NAMALWA (cell line): ENCODE results near the gene ZNF837.
"Not testable (repeated sequence)": the region's sequence is repeated elsewhere in the genome, so short reads cannot be mapped to it uniquely, and the experiment has no call there.

Source experiments
- DNase-seq: peaks from one replicate; pipeline ENCODE4 v3.0.0-alpha.2; 2015; ENCODE audit warnings: low spot score

Gene ZNF837

GRCh38 chr19:58380662-58381459 is at the start of gene ZNF837:
Gene ZNF837, minus strand, starts transcription at chr19:58381030. Its CDS starts 11,698 bp downstream, at chr19:58369332.
- peak; percentile 100 for DNase-seq

GRCh38 chr19:58429745-58430144 is 48.9 kb upstream of the ZNF837 start:
- DNase-seq: no peak

DNA sequence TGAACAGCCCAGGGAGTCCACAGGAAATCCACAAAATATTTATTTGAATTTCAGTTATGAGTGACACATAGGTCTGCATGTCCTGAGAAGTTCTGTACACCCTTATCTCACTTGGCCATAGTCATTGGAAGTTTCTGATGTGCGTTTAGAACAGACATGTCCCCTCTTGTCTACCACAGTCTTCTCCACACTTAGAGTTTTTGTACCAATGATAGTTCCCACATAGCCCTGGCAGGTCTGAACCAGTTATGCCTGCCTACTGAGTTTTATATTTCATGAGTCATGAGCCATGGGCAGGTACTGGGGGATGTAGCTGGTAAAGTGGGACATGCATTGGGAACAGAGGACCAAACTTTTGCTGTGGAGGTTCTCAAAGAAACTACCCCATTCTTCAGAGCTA is 47.8 kb upstream of the ZNF837 start:
- DNase-seq: no peak

DNA sequence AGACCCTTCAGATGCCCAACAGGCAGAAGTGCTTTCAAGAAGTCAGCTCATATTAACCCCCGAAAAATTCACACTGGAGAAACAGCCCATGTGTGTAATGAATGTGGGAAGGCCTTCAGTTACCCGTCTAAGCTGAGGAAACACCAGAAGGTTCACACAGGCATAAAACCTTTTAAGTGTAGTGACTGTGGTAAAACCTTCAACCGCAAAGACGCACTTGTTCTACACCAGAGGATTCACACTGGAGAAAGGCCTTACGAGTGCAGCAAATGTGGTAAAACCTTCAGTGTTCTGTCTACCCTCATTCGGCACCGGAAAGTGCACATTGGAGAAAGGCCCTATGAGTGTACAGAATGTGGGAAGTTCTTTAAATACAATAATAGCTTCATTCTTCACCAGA is 36.2 kb upstream of the ZNF837 start:
- no peak for DNase-seq

GRCh38 chr19:58416604-58417003 is 35.8 kb upstream of the ZNF837 start:
- DNase-seq: no peak

DNA sequence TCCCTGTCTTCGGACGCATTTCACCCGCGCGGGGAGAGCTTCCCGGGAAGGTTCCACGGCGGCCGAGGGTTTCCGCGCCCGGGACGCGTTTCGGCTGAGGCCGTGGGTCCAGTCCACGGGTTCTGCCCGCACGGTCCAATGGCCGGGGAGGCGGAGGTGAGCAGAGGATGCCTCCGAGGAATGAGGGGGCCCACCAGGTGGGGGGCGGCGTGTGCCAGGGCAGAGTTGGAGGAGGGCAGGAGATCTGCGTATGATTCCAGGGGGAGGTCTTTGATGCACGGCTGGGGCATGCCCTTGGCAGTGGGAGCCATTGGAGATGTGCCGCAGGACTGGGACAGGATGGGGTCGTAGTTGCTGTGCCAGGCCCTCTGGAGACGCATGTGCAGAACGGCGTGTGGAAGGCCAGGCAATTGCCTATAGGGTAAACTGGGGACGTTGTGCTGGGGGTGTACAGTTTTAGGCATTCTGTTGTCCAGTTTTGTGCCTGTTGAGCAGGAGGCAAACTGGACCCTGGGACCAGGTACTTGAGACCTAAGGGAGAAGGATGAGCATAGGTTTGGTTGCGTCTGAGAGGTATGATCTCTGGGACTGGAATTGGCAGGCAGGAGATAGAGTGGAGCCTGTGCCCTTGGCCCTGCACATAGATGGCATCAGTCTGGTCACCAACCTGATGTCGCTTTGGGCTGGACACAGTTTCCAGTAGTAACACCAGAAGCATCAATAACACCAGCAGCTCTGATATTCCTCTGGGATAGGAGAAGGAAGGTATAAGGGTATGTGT is 28.4 kb upstream of the ZNF837 start:
- DNase-seq: peak; percentile 41

DNA sequence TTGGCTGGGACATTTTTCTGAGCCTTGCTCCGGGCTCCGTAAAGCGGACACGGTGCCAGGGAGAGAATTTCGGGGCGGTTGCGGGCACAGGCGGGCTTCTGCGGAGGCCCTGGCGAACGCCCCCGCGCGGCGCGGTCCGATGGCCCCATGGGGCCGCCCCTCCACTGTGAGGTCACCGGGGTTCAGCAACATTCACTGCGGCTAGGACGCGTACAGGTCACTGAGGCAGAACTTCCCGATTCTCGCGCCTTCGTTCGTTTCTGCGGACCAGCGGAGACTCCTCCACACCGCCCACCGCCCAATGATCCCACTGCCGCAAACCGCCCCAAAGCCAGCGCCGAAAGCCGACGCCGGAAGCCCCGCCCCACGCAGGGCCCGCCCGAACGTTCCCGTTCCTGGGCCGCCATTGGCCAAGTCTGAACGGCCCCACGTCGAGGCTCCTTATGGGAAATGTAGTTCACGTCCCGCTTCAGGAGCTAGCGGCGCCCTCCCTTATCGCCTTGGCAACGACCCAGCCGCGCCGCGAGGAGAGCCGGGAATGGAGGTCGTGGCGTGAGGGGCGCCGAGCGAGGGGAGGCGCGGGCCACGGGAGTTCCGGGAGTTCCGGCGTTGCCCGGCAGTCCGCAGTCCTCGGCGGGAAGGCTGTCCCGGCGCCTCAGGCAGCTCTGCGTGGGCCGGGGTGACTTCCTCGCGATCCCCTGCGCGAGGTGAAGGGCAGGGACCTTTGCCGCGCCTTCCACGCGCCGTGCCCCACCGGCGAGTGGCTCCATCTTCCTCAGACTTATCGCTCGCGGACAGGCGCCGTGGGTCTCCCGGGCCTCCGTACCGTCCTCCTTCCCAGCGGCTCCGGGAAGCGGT is 27.6 kb upstream of the ZNF837 start, which contains the start of gene ZNF584:
ZNF584 (plus strand) TSS at position 498 of the 858 bp plus-strand sequence. CDS start 499 bp downstream, outside the sequence.
- peak; percentile 96 for DNase-seq

- no peak for DNase-seq
These were observed 26.9 kb upstream of the ZNF837 start for GRCh38 chr19:58407658-58408151.

DNA sequence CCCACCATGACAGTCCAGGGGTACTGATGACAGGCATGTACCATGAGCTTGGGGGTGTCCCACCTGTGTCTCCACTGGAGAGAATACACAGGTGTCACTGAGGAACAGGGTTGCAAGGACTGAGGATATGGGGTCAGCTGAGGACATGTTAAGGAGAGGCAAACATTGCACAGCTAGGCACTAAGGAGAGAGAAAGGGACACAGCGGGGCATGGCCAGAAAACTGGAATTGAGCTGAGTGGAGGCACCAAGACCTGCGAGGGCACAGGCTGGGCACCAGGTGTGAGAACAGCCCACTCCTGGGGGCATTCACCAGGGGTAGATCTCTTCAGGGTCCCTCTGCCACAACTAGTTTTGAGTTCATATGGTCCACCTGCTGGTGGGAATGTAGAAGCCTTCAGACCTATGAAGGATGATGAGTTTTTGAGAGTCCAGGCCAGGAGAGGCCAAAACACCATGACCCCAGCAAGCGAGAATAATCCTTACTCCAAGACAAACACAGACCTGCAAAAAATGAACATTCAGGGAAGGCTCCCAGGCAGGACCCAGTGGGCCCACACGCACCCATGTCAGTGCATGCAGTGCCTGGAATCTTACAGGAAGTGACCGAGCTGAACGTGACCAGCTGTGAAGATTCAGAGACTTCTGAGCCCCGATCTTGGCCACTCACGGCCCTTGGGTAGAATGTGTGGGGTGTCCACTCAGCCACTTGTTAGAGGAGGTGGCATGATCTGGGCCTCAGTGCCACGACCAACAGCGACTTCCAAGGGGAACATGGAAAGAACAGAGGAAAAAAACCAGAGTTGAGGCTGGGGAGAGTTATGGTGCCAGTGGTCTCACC is 26.2 kb upstream of the ZNF837 start:
- peak; percentile 59 for DNase-seq

DNA sequence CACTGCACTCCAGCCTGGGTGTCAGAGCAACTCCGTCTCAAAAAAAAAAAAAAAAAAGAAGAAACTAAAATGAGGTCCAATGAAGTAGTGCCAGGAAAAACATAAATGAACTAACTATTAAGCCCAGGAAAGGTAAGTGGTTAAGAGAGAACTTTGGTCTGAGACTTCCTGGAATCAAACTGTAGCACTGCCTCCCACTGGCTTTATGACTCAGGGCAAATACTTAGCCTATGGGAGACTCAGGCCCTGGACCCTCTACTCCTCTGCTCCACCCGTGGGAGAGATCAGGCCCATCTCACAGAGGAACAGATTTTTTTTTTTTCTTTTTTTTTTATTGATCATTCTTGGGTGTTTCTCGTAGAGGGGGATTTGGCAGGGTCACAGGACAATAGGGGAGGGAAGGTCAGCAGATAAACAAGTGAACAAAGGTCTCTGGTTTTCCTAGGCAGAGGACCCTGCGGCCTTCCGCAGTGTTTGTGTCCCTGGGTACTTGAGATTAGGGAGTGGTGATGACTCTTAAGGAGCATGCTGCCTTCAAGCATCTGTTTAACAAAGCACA is 23.2 kb upstream of the ZNF837 start:
- DNase-seq: not testable (repeated sequence)

DNA sequence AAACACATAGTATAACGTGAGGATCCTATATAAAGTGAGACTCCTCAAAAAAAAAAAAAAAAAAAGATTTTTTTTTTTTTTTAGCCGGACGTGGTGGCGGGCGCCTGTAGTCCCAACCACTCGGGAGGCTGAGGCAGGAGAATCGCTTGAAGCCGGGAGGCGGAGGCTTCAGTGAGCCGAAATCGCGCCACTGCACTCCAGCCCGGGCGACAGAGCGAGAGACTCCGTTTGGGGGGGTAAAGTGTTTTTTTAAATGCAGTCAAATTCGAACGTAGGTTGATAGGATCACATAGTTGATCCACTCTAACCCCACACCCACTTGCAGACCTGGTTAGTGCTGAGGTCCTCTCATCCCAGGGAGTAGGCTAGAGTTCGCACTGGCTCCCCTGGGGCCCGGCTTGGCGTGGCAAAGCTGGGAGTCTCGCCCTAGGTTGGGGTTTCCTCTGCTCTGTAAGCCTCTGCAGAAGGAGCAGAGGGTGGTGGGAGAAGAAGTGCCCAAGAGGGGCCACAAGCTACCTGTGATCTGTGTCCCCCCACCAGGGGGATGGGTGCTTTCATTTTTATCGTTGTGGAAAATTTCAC is 21.1 kb upstream of the ZNF837 start:
- DNase-seq: no peak

GRCh38 chr19:58400916-58401839 is 20.3 kb upstream of the ZNF837 start:
- peak; percentile 99 for DNase-seq

DNA sequence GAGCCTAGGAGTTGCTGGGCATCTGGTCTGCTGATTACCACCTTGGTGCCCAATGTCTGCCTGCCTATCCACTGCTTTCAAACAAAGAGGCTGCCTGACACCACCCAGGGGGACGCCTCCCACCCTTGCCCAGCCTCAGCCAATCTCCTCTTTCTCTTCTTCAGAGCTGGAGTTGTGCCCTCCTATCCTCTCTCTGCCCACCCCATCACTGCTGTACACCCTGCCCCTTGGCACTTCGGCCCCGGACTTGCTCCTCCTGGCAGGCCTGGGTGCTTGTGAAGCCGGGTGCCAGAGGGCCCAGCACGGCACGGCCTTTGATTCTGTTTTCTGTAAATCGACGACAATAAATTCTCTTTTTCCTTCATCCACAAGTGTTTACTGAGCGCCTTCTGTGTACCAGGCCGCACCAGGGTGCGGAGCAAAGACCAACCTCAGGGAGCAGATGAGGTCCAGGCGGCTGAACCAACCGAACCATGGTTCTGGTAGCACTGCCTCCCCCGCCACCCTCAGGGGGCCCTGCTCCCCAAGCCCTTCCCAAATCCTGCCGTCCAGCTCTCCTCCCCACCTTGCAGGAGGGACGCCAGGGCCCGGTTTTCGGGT is 19.6 kb upstream of the ZNF837 start:
- no peak for DNase-seq

GRCh38 chr19:58399903-58400302 is 19.1 kb upstream of the ZNF837 start:
- DNase-seq: no peak

DNA sequence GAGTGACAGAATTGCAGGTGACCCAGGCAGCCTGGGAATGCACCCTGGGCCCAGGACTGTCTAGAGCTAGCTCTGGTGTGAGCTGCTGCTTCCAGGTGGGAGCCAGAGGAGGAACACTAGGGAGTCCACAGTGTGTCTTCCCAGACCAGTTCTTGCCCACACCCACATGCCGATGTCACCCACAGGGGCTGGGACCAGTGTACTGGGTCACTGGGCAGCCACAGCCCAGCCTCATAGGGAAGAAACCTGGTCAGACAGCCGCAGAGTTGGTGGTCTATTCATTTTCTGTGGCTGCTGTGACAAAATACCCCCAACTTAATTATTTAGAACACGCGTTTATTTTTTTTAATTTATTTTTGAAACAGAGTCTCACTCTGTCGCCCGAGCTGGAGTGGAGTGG is 17.7 kb upstream of the ZNF837 start:
- no peak for DNase-seq

DNA sequence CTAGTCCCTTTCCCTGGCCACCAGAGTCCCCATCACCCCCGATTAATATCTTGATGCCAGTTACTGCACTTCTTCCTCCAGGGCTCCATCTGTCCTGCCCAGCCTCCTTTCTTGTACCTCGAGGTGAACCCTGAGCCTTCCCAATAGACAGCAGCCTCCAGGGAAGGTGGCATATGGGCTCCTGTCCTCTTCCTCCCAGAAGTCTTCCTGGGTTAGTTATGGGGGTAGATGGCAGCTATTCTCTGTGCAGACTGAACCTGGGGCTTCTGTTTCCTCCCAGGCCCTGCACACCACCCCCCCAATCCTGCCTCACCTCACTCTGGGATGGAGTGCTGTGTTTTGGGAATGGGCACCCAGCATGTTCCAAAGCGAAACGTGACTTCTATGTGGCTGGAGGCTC is 17.3 kb upstream of the ZNF837 start:
- DNase-seq: no peak

DNA sequence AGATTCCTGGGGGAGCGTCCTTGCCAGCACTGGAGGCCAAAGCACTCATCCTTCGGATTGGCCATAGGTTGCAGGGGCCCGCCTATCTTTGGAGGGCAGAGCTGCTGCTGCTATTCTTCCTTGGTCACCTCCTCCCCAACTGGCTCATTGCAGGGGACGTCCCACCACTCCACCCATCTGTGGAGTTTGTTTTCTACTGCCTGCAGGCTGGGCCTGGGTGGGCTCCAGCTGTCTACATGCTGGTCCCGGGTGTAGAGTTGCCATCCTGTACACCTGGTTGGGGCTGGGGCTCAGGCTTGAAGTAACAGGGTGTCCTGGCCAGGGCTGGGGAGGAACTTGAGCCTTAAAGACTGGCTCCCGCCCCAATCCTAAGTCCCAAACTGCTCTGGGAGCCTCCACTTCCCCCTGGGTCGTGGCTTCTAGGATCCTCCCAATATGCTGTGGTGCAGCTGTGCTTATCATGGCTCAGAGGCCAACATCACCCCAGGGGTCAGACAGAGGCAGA is 16.8 kb upstream of the ZNF837 start:
- DNase-seq: no peak

DNA sequence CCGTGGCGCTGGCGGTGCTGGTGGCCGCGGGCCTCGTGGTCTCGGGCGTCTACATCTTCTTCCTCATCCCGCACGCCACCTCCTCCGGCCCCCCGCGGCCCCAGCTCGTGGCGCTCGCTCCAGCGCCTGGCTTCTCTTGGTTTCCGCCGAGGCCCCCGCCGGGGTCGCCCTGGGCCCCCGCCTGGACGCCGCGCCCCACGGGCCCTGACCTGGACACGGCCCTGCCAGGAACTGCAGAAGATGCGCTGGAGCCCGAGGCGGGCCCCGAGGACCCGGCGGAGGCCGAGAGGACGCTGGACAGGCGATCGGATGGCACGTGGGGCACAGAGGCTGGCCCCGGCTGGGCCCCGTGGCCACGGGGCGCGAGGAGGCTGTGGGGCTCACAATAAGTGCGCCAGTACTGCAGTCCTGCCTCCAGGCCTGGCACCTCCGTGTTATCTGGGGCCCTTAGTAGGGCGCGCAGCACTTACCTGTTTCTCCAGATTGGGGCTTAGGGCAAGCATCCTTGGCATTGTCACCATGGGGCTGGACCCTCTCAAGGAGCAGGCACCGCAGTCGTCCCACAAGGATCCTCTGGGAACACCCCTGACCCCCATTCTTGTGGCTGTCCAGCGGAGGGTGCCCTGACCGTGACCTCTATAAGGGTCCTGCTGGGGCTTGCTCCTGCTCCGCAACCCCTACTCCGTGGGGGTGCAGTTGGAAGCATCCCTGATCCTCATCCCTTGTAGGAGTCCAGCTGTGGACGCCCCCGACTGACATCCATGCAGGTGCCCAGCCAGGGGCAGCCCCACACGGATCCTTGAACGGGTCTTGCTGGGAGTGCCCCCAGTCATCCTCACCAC is 16.1 kb upstream of the ZNF837 start:
- no peak for DNase-seq
